Prostate gland (tissue), 2 donors: ENCODE data around the gene PHLPP1. TPM values are rescaled to one million over a fixed set of nuclear protein-coding genes. Genes with fewer than 3 reads are reported as not detected.
"Not testable (repeated sequence)": the region's sequence is repeated elsewhere in the genome, so short reads cannot be mapped to it uniquely, and the experiment has no call there.

ENCODE experiments used
- DNase-seq: peaks from one replicate; pipeline ENCODE4 v3.0.0-alpha.2; 2019; ENCODE audit warnings: low spot score
- H3K27ac ChIP-seq, 2 donors: fragments of 200-600 bp; sonication (generic); 2 replicates each; pipeline ENCODE4 v1.5.1; 2017 to 2019
- H3K27me3 ChIP-seq: fragments of 200-600 bp; sonication (generic); replicated peaks from 2 replicates; pipeline ENCODE4 v1.5.1; 2019; ENCODE audit not compliant: insufficient read depth
- H3K36me3 ChIP-seq, 2 donors: fragments of 200-600 bp; sonication (generic); 1 replicate in 1 of 2; 2 replicates in 1 of 2; pipeline versions ENCODE4 v1.5.1 to v1.8.1; 2017 to 2019
- H3K4me1 ChIP-seq: fragments of 200-600 bp; sonication (generic); replicated peaks from 2 replicates; pipeline ENCODE4 v1.5.1; 2019
- H3K4me3 ChIP-seq, 2 donors: fragments of 200-600 bp; sonication (generic); 2 replicates each; pipeline ENCODE4 v1.5.1; 2017 to 2019
- H3K9me3 ChIP-seq: fragments of 200-600 bp; sonication (generic); 2 replicates; pipeline ENCODE4 v1.5.1; 2017
- POLR2A ChIP-seq: fragments of 450-650 bp; IDR thresholded peaks from one replicate; pipeline ENCODE4 v1.6.1; 2016; ENCODE audit warnings: antibody characterized with exemption, mild to moderate bottlenecking
- POLR2AphosphoS5 ChIP-seq: sonication (generic); formaldehyde crosslinking; IDR thresholded peaks from one replicate; pipeline ENCODE4 v1.6.1; 2017; ENCODE audit warnings: antibody characterized with exemption
- WGBS: methylation state at CpG from one replicate; pipeline ENCODE4 v1.1.5; 2018; 5-methylcytosine and 5-hydroxymethylcytosine counted together
- intact Hi-C: fragments of 100-400 bp; cut with DNase I; formaldehyde crosslinking; loops from one replicate; pipeline ENCODE4 v1.14.2; 2022
- total RNA-seq, 2 donors: library from RNA; depleted of rRNA; stranded (reverse); fragments of >200 nt; gene quantifications; one replicate each; pipeline ENCODE4 v1.1.0, GENCODE V29; 2016
- TF ChIP-seq, protein P1 (sequence below), 4 experiments: fragments of 200-600 bp in 2 of 4; fragments of 450-650 bp in 2 of 4; sonication (generic) in 2 of 4; IDR thresholded peaks; 1 replicate in 3 of 4; 2 replicates in 1 of 4; pipeline ENCODE4 v1.5.1; 2016 to 2019; ENCODE audit warnings: antibody characterized with exemption in 4 of 4, mild to moderate bottlenecking in 2 of 4, moderate library complexity in 2 of 4

Gene PHLPP1
- total RNA-seq, 2 donors from 2014 or later: 16.8 to 44.1 TPM

DNA sequence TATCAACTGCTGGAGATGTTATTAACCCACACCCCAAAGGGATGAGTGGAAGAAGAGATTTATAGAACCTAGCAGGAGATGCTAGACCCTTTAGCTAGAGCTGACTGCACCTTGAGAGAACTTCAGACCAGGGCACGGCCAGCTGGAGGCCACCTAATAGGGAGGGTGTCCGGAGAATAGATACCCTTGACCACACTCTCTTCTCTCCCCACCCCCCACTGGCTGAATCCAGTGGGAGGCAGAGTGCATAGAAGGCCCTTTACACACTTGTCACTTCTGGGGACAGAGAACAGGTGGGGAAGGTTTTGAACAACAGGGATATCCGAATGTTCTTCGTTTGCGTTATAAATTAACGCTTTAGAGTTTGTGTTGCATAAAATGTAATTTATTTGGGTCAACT is 84.6 kb downstream of the PHLPP1 start:
- 72% methylated on average over 6 of the region's 6 CpGs for WGBS
- intact Hi-C loops: loop anchor here (5.0 to 10.0 kb wide), 2 partner anchors 83 to 185 kb away; partner anchors contain the start of gene PHLPP1
- DNase-seq: no peak
- Histone ChIP-seq H3K36me3 (no peaks in the 10 kb centered on the region), H3K9me3 (no peaks in the 10 kb centered on the region), H3K4me1 (no peaks in the 10 kb centered on the region), H3K27ac (no peak overlapping the region), H3K4me3 (no peak overlapping the region), H3K27me3 (no peaks in the 10 kb centered on the region)
- TF ChIP-seq, protein P1, sequence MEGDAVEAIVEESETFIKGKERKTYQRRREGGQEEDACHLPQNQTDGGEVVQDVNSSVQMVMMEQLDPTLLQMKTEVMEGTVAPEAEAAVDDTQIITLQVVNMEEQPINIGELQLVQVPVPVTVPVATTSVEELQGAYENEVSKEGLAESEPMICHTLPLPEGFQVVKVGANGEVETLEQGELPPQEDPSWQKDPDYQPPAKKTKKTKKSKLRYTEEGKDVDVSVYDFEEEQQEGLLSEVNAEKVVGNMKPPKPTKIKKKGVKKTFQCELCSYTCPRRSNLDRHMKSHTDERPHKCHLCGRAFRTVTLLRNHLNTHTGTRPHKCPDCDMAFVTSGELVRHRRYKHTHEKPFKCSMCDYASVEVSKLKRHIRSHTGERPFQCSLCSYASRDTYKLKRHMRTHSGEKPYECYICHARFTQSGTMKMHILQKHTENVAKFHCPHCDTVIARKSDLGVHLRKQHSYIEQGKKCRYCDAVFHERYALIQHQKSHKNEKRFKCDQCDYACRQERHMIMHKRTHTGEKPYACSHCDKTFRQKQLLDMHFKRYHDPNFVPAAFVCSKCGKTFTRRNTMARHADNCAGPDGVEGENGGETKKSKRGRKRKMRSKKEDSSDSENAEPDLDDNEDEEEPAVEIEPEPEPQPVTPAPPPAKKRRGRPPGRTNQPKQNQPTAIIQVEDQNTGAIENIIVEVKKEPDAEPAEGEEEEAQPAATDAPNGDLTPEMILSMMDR (IDR thresholded peaks at IDR 0.05): no peak
- no peak for TF ChIP-seq POLR2A
- TF ChIP-seq POLR2AphosphoS5: no peak

DNA sequence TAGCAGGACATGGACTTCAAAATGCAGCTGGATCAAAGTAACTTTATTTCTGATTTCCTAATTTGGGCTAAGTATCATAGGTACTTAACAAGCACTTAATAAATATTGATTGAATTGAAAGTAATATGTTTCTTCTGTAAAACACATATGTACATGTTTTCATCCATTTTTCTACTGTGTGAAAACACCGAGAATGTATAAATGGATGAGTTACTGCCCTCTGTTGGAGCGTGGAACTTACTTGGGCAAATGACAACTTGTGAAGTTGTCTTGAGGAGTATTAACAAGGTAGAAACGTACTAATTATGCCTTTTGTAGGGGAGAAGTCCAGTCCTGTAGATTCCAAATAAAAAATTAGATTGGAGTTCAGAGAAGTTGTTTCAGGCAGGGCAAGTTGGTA is 87.2 kb downstream of the PHLPP1 start:
- H3K4me3 ChIP-seq: no peak overlapping the region
- no peak for DNase-seq
- TF ChIP-seq POLR2AphosphoS5 (no peak), POLR2A (no peak)
- TF ChIP-seq, protein P1 (IDR thresholded peaks at IDR 0.05): peak in 2 of 4 experiments; percentile 22 to 28
- 37% methylated on average over 3 of the region's 3 CpGs for WGBS
- no peaks in the 10 kb centered on the region for H3K4me1 ChIP-seq
- H3K27ac ChIP-seq: no peak overlapping the region
- no peaks in the 10 kb centered on the region for H3K36me3 ChIP-seq
- no peaks in the 10 kb centered on the region for H3K9me3 ChIP-seq
- no peaks in the 10 kb centered on the region for H3K27me3 ChIP-seq
- intact Hi-C loops: loop anchor here (5.0 kb wide), 1 partner anchor 85 kb away; the partner anchor contains the start of gene PHLPP1

DNA sequence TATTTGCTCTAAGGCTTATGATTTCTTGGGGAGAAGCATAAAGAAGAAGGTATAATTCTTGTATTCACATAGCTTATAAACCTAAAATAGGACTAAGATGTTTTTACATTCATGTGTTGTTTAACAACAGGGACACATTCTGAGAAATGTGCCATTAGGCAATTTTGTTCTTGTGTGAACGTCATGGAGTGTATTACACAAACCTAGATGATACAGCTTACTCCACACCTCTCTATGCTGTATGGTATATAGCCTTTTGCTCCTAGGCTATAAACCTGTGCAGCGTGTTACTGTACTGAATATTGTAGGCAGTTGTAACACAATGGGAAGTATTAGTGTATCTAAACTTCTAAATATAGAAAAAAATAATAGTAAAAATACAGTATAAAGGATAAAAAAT is 92.1 kb downstream of the PHLPP1 start:
- intact Hi-C loops: no loop called here
- Histone ChIP-seq H3K9me3 (no peaks in the 10 kb centered on the region), H3K4me1 (no peaks in the 10 kb centered on the region), H3K27ac (no peak overlapping the region), H3K4me3 (no peak overlapping the region), H3K36me3 (no peaks in the 10 kb centered on the region), H3K27me3 (no peaks in the 10 kb centered on the region)
- TF ChIP-seq POLR2AphosphoS5 (no peak), POLR2A (no peak)
- TF ChIP-seq, protein P1 (IDR thresholded peaks at IDR 0.05): no peak
- WGBS: 97% methylated on average over 2 of the region's 2 CpGs
- DNase-seq: no peak

DNA sequence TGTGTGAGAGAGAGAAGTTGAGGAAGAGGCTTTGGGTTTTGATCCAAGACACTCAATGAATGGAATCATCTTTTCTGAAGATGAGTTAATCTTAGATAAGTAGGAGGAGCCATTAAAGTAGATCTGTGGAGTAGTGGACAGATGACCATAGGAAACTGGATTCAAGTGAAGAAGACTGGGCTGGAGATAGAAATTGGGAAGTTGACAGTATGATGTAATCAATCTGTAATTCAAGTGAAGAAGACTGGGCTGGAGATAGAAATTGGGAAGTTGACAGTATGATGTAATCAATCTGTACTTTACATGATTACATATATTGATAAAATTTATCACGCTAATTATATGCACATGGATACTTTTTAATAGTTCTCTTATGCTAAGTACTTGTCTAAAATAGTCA is 92.8 kb downstream of the PHLPP1 start:
- H3K4me1 ChIP-seq: no peaks in the 10 kb centered on the region
- H3K27ac ChIP-seq: no peak overlapping the region
- intact Hi-C loops: no loop called here
- H3K4me3 ChIP-seq: no peak overlapping the region
- no peaks in the 10 kb centered on the region for H3K9me3 ChIP-seq
- no peaks in the 10 kb centered on the region for H3K36me3 ChIP-seq
- WGBS: 87% methylated on average over 1 of the region's 1 CpG
- no peaks in the 10 kb centered on the region for H3K27me3 ChIP-seq
- no peak for DNase-seq
- TF ChIP-seq POLR2A (no peak), POLR2AphosphoS5 (no peak)
- TF ChIP-seq, protein P1 (IDR thresholded peaks at IDR 0.05): no peak

DNA sequence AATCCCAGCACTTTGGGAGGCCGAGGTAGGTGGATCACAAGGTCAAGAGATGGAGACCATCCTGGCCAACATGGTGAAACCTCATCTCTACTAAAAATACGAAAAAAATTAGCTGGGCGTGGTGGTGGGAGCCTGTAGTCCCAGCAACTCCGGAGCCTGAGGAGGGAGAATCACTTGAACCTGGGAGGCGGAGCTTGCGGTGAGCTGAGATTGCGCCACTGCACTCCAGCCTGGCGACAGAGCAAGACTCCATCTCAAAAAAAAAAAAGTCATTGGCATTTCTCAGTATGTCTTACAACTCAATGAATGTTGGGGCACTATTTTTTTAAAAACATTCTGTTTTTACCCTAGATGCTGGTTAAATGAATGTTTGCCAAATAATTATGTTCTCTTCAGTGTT is 94.1 kb downstream of the PHLPP1 start:
- DNase-seq, H3K27me3 ChIP-seq, H3K9me3 ChIP-seq, H3K4me1 ChIP-seq, H3K36me3 ChIP-seq, intact Hi-C loops, H3K4me3 ChIP-seq, H3K27ac ChIP-seq: not testable (repeated sequence)
- WGBS: 92% methylated on average over 8 of the region's 8 CpGs
